NCI-H1417 (cell line): ENCODE measurements around the gene PLPPR2.
"Not testable (repeated sequence)": the region's sequence is repeated elsewhere in the genome, so short reads cannot be mapped to it uniquely, and the experiment has no call there.

Source experiments
- DNase-seq, 3 experiments: peaks; one replicate each; lab custom pipeline; 2025; lab: John Stamatoyannopoulos, UW

Gene PLPPR2

DNA sequence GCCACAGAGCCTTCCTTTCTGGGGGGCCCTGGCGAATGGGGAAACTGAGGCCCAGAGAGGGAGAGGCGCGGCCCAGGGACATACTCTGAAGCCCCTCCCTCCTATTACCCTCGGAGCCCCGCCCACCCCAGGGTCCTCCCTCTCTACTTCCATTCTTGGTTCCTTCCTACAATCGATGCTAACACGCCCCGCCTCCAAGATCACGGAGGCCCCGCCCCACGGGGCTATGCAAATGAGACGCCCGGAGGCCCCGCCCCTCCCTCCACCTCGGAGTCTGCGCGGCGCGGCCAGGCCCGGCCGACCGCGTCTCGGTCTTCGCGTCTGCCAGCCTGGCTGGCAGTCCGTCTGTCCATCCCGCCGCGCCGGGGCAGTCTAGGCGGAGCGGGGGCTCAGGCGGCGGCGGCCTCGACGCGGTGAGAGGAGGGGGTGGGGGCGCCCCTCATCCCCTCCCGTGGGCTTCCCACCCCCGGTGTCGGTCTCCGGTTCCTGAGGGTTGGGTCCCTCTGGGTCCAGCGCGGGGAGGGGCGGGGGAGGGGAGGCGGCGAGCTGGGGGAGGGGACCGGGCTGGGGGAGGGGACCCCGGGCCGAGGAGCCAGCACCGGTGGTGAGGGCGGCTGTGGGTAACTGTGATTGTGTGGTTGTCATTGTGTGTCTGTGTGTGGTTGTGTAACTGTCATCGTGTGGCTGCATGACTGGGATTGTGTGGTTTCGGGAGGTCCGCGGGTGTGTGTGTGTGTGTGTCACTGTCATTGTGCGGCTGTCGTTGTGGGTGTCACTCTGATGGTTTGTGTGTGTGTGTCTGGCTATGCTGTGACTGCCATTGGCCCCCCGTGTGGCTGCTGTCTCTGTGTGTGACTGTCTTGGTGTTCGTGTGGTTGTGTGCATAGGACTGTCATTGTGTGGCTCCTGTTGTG is at the start of gene PLPPR2:
TSS of gene PLPPR2 (plus strand) at position 273 of the 914 bp plus-strand sequence. CDS start 2,242 bp downstream, outside the sequence.
- peak; percentile 83 to 96 (median 95) for DNase-seq

GRCh38 chr19:11306337-11306736 is 48.9 kb upstream of the PLPPR2 start:
- no peak for DNase-seq

DNA sequence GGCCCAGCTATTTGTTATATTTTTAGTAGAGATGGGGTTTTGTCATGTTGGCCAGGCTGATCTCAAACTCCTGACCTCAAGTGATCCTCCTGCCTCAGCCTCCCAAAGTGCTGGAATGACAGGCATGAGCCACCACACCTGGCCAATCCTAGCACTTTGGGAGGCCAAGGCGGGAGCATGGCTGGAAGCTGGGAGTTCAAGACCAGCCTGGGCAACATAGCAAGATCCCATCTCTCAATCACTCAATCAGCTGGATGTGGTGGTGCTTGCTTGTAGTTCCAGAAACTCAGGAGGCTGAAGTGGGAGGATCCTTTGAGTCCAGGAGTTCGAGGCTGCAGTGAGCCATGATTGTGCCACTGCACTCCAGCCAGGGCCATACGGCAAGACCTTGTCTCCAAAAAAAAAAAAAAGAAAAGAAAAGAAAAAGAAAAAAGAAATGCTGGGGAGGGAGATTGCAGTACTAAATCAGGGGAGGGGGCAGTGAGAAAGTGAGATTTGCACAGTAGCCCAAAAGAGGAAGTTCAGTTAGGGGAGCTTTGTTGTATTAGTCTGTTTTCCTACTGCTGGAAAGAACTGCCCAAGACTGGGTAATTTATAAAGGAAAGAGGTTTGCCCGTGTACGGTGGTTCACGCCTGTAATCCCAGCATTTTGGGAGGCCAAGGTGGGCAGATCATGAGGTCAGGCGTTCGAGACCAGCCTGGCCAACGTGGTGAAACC is 34.8 kb upstream of the PLPPR2 start:
- DNase-seq, result not testable (repeated sequence)

DNA sequence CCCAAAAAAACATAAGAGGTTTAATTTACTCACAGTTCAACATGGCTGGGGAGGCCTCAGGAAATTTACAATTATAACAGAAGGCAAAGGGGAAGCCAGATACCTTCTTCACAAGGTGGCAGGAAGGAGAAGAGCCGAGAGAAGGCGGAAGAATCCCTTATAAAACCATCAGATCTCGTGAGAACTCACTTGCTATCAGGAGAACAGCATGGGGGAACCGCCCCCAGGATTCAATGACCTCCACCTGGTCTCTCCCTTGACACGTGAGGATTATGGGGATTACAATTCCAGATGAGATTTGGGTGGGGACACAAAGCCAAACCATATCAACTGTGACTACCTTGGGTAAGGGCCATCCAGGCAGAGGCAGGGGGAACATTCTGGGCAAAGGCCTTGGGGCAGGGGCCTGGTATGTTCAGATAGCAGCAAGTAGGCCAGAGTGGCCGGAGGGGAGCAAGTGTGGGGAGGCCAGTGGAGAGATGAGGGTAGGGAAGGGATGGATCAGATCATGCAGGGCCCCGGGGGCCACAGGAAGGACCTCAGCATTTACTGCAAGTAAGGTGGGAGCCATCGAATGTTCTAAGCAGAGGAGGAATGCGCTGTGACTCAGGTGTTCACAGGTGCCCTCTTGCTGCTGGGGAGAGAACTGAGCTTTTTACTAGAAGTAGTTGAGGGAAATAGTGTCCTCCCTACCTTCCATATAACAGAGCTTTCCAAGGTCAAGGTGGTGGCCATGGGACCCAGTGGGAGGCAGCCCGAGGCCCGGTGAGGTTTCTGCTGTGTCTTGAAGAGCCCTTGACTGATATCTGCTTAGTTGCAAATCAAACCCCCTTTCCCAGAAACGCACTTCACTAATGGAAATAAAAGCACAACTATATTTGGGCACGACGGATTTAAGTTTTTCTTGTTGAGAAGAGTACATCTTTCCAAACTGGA is 33.8 kb upstream of the PLPPR2 start:
- DNase-seq, result no peak

GRCh38 chr19:11322269-11323024 is 32.8 kb upstream of the PLPPR2 start:
- DNase-seq, result no peak

- DNase-seq, result no peak
Observed at GRCh38 chr19:11323601-11324078, 31.6 kb upstream of the PLPPR2 start.

- peak in 2 of 3 experiments; percentile 51 to 75 for DNase-seq
Observed at GRCh38 chr19:11324079-11324661, 31.1 kb upstream of the PLPPR2 start.

DNA sequence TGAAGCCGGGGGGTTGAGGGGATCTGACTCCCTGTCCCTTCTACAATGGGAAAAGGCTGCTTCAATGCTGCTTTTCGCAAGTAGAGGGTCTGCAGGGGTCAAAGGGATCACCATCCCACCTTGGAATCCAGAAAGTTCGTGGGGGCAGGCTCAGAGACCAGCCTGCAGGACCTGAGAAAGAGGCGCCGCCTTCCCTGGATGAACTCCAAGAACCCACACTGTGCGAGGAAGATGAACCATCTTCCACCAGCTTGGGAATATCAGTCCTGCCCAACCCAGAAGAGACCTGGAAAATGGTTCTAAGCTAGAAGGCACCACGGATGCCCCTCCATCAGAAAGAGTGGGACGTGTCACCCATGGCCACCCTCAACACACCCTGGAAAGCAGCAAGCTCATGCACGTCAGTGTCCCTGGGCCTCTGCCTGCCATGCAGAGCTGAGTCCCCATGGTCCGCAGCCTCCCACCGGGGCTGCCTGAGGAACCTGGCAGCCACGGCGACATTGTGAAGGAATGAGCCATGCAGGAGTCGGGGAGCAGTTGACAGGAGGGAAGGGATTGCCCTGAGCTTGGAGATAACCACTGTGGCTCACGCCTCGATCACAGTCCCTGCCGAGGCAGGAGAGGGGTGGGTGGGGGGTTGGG is 30.4 kb upstream of the PLPPR2 start:
- DNase-seq, result no peak

- DNase-seq, result no peak
Observed at GRCh38 chr19:11325544-11325943, 29.7 kb upstream of the PLPPR2 start.

DNA sequence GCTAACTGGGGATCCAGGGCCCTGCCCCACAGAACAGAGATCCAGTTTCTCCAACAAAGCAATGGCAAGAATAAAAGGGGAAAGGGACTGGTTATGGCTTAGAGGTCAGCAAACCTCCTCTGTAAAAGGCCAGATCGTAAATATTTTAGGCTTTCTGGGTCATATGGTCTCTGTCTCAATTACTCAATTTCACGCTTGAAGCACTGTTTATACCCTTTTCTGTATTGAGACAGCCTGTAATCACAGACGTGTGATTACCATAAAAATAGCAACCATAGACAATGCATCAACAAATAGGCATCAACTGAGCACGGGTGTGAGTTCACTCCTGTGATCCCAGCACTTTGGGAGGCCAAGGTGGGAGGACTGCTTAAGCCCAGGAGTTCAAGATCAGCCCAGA is 25.1 kb upstream of the PLPPR2 start:
- no peak for DNase-seq

DNA sequence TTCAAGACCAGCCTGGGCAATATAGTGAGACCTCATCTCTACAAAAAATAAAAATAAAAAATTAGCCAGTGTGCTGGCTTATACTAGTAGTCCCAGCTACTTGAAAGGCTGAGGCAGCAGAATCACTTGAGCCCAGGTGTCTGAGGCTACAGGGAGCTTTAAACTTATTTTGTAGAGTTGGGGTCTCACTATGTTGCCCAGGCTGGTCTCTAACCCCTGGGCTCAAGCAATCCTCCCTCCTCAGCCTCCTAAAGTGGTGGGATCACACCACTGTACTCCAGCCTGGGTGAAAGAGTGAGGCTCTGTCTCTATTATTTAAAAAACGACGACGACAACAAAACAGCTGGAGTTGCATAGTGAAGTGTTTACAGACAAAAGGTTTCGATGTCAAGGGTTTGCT is 23.7 kb upstream of the PLPPR2 start:
- no peak for DNase-seq

DNA sequence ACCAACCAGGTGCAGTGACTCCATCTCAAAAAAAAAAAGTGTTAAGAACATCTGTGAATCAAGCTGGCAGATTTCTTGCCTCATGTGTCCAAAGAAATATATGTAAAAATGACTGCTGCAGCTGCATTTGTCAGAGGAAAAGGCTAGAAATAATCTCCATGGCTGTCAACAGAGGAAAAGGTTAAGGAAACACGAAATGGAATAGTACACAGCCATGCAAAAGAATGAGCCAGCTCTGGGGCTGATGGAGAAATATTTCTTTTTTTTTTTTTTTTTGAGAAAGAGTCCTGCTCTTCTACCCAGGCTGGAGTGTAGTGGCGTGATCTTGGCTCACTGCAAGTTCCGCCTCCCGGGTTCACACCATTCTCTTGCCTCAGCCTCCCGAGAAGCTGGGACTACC is 22.4 kb upstream of the PLPPR2 start:
- DNase-seq, result no peak

- DNase-seq, result not testable (repeated sequence)
Observed at GRCh38 chr19:11333838-11334237, 21.4 kb upstream of the PLPPR2 start.

GRCh38 chr19:11335449-11336146 is 19.6 kb upstream of the PLPPR2 start:
- DNase-seq, result no peak

- no peak for DNase-seq
Observed at GRCh38 chr19:11337080-11337479, 18.2 kb upstream of the PLPPR2 start.

- no peak for DNase-seq
Observed at GRCh38 chr19:11338121-11338520, 17.1 kb upstream of the PLPPR2 start.

GRCh38 chr19:11338569-11339253 is 16.5 kb upstream of the PLPPR2 start:
- no peak for DNase-seq

GRCh38 chr19:11339254-11340098 is 15.8 kb upstream of the PLPPR2 start, which contains the start of gene RAB3D:
RAB3D (minus strand) TSS chr19:11339657; CDS start chr19:11337399, 2,258 bp downstream.
- peak; percentile 80 to 94 (median 89) for DNase-seq
